Mucosa of stomach (tissue), 1 donor: ENCODE results near the gene ADAM20.

Experiments used
- H3K27me3 ChIP-seq: one replicate; pipeline ENCODE4 v1.7.0; 2013; ENCODE audit warnings: mild to moderate bottlenecking, low read length; ENCODE audit not compliant: control insufficient read depth, insufficient read depth
- H3K36me3 ChIP-seq: one replicate; pipeline ENCODE4 v1.7.0; 2013; ENCODE audit warnings: low read length; ENCODE audit not compliant: control insufficient read depth, insufficient read depth
- H3K4me1 ChIP-seq: one replicate; pipeline ENCODE4 v1.7.0; 2013; ENCODE audit warnings: mild to moderate bottlenecking, low read length; ENCODE audit not compliant: control insufficient read depth, insufficient read depth
- H3K4me3 ChIP-seq: one replicate; pipeline ENCODE4 v1.7.0; 2013; ENCODE audit warnings: low read length
- H3K9ac ChIP-seq: one replicate; pipeline ENCODE4 v1.7.0; 2013; ENCODE audit warnings: mild to moderate bottlenecking, low read length, moderate library complexity
- H3K9me3 ChIP-seq: one replicate; pipeline ENCODE4 v1.7.0; 2013; ENCODE audit warnings: mild to moderate bottlenecking, low read length, moderate library complexity; ENCODE audit not compliant: control insufficient read depth
- donor health status: Pancreatic carcinoma.

The ADAM20 gene

DNA sequence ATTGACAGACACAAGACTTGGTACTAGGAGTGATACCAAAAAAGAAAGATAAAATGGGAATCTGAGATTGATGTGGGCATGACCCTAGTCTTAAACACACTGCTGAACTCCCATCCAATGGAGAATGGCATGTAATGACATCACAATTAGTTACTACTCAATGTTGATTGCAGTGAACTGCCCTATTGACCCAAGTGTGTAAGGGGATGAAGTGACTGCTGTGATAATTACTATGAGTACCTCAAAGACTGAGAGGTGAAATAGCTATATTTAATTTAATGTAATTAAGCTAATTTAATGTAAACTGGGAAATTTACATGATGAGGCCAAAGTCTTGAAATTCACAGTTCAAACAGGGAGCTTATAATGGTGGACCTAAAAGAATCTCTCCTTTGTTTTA, at the start of gene ADAM20:
Gene ADAM20, minus strand, starts transcription at position 101 of the 400 bp plus-strand sequence. CDS start 10,247 bp downstream, outside the sequence.
- no peaks in the 10 kb centered on the region for H3K9me3 ChIP-seq
- no peaks in the 10 kb centered on the region for H3K4me1 ChIP-seq
- H3K36me3 ChIP-seq: no peaks in the 10 kb centered on the region
- H3K4me3 ChIP-seq: no peak within 1 kb of the TSS
- H3K27me3 ChIP-seq: no peaks in the 10 kb centered on the region
- H3K9ac ChIP-seq: no peak within 1 kb of the TSS

DNA sequence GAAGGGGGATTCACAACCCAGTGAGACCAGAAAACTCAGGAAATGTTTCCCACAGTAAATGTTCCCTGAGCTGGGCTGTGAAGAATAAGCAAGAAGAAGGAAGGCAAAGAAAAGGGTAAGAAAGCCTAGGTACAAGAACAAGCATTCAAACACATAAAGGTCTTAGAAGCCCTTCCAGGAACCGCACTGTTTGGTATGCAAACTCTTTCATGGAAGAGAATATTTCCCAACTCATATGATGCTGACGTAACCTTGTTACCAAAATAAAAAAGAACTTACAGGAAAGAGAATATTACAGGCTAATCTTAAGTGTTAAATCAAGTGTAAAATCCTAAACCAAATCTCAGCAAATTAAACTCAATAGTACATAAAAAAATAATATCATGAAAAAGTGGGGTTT, 42.1 kb upstream of the ADAM20 start:
- Histone ChIP-seq H3K9ac (no peak overlapping the region), H3K4me3 (no peak overlapping the region), H3K27me3 (no peaks in the 10 kb centered on the region), H3K4me1 (no peaks in the 10 kb centered on the region), H3K36me3 (no peaks in the 10 kb centered on the region), H3K9me3 (no peaks in the 10 kb centered on the region)

DNA sequence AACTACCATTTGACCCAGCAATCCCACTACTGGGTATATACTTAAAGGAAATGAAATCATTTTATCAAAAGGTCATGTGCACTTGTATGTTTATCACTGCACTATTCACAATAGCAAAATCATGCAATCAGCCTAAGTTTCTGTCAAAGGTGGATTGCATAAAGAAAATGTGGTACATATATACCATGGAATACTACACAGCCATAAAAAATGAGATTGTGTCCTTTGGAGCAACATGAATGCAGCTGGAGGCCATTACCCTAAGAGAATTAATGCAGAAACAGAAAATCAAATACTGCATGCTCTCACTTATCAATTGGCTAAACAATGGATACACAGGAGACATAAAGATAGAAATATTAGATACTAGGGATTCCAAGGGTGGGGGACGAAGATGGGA, 38.2 kb upstream of the ADAM20 start:
- Histone ChIP-seq H3K4me1 (no peaks in the 10 kb centered on the region), H3K36me3 (no peaks in the 10 kb centered on the region), H3K9me3 (no peaks in the 10 kb centered on the region), H3K9ac (no peak overlapping the region), H3K27me3 (no peaks in the 10 kb centered on the region), H3K4me3 (no peak overlapping the region)

DNA sequence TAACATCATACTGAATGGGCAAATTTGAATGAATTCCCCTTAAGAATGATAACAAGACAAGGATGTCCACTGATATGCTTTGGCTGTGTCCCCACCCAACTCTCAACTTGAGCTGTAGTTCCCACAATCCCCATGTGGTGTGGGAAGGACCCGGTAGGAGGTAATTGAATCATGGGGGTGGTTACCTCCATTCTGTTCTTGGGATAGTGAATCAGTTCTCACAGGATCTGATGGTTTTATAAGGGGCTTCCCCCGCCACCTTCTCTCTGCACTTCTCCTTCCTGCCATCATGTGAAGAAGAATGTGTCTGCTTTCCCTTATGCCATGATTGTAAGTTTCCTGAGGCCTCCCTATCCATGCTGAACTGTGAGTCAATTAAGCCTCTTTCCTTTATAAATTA, 36.3 kb upstream of the ADAM20 start:
- no peaks in the 10 kb centered on the region for H3K36me3 ChIP-seq
- no peaks in the 10 kb centered on the region for H3K9me3 ChIP-seq
- H3K4me1 ChIP-seq: no peaks in the 10 kb centered on the region
- H3K27me3 ChIP-seq: no peaks in the 10 kb centered on the region
- H3K4me3 ChIP-seq: no peak overlapping the region
- H3K9ac ChIP-seq: no peak overlapping the region

DNA sequence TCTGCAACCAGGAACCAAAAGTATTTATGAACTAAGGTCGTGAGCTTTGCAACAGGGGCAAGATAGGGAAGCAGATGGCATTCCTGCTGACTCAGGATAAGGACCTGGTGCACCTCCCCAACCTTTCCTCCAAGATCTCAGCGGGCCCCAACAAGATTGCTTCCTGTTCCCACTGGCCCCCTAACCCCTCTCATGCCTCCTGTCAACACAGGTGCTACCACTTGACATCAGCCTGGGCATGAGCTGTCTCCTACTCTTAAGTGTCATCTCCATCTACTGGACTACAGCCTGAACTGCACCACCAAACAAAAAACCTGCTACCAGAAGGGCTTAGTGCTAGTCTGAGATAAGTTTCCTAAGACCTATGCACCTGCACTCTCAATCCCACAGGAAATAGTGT, 33.0 kb upstream of the ADAM20 start:
- H3K9ac ChIP-seq: no peak overlapping the region
- no peaks in the 10 kb centered on the region for H3K9me3 ChIP-seq
- H3K36me3 ChIP-seq: no peaks in the 10 kb centered on the region
- no peaks in the 10 kb centered on the region for H3K27me3 ChIP-seq
- H3K4me1 ChIP-seq: no peaks in the 10 kb centered on the region
- no peak overlapping the region for H3K4me3 ChIP-seq

DNA sequence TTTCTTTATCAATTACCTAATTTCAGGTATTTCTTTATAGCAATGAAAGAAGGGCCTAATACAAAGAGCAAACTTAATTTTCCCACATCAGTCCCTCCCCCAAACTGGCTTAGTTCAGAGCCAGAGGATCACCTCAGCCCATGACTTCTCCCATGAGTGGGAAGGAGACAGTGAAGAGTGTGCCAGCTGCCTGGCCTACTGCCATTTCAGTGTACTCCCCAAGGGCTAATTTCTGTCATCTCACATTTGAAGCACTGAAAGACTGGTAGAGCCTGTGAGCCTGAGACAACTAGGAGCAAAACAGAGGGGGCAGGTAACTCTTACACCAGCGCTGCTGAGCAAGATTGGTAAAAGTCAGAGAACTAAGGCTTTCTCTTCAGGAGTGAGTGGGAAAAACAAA, 29.1 kb upstream of the ADAM20 start:
- no peaks in the 10 kb centered on the region for H3K9me3 ChIP-seq
- no peaks in the 10 kb centered on the region for H3K36me3 ChIP-seq
- H3K4me3 ChIP-seq: no peak overlapping the region
- no peak overlapping the region for H3K9ac ChIP-seq
- H3K27me3 ChIP-seq: no peaks in the 10 kb centered on the region
- no peaks in the 10 kb centered on the region for H3K4me1 ChIP-seq

DNA sequence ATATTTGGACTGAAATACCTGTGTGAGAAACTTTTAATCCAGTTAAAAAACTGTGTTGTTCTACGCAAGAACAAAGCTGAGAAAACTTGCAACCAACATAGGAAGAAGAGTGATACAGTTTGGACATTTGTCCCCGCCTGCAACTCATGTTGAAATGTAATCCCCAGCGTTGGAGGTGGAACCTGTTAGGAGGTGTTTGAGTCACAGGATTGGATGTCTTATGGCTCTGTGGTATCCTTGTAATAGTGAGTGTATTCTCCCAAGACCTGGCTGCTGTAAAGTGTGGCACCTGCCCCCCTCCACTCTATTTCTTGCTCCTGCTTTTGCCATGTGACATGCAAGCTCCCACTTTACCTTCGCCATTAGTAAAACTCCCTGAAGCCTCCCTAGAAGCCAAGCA, 28.6 kb upstream of the ADAM20 start:
- H3K4me1 ChIP-seq: no peaks in the 10 kb centered on the region
- no peaks in the 10 kb centered on the region for H3K36me3 ChIP-seq
- H3K4me3 ChIP-seq: no peak overlapping the region
- H3K27me3 ChIP-seq: no peaks in the 10 kb centered on the region
- no peaks in the 10 kb centered on the region for H3K9me3 ChIP-seq
- no peak overlapping the region for H3K9ac ChIP-seq

DNA sequence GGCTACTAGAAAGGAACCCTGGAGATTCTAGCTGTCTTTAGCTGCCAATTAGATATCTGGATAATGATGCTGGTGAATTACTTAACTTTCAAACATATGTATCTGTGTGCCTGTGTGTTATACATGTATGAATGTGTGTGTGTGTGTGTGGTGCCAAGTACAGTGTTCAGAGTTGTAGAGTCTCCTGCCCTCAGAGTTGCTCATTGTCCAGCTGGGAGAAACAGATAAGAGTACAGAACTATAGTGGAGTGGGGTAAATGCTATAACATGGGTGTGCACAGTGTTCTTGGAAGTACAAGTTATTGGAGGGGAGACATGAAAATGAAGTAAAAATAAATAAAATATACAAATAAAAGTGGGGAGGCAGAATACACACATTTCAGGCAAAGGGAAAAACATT, 23.6 kb upstream of the ADAM20 start:
- no peak overlapping the region for H3K9ac ChIP-seq
- no peaks in the 10 kb centered on the region for H3K27me3 ChIP-seq
- no peak overlapping the region for H3K4me3 ChIP-seq
- H3K4me1 ChIP-seq: no peaks in the 10 kb centered on the region
- H3K36me3 ChIP-seq: no peaks in the 10 kb centered on the region
- H3K9me3 ChIP-seq: no peaks in the 10 kb centered on the region

DNA sequence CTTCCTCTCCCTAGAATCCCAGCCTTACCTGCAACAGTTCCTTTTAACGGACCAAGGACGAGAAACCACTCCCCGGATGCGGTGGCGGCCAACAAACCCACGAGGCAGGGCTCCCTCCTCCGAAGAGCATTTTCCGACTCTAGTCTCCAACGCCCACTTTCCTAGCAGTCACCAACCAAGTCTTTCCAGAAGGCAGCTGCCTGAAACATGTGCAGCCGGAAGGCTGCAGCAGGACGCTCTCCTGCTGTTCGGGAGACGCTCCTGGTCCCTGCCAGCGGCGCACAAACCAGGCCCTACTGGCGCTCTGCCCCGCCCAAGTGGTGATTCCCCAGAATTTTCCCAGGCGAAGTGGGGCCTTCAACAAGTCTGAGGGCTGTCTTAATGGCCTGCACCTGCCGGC, 21.1 kb upstream of the ADAM20 start:
- Histone ChIP-seq H3K9me3 (no peaks in the 10 kb centered on the region), H3K9ac (no peak overlapping the region), H3K4me1 (no peaks in the 10 kb centered on the region), H3K27me3 (no peaks in the 10 kb centered on the region), H3K4me3 (no peak overlapping the region), H3K36me3 (no peaks in the 10 kb centered on the region)

DNA sequence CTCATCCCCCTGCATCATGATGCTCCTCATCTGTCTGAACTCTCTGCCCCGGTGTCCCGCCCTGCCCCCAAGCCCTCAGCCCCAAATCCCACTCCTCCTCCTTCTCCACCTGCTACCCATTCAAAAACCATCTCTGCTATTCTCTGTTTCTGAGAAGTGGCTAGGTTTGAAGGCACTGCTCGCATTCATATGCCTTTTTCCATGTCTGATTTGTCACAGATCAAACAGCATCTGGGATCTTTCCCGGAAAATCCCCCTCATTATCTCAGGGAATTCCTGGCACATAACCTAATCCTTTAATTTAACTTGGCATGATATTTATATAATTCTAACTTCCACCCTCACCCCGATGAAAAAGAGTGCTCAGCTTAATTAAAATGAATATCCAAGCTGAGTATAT, 3.3 kb upstream of the ADAM20 start:
- Histone ChIP-seq H3K9ac (no peak overlapping the region), H3K27me3 (no peaks in the 10 kb centered on the region), H3K36me3 (no peaks in the 10 kb centered on the region), H3K4me3 (no peak overlapping the region), H3K4me1 (no peaks in the 10 kb centered on the region), H3K9me3 (no peaks in the 10 kb centered on the region)

DNA sequence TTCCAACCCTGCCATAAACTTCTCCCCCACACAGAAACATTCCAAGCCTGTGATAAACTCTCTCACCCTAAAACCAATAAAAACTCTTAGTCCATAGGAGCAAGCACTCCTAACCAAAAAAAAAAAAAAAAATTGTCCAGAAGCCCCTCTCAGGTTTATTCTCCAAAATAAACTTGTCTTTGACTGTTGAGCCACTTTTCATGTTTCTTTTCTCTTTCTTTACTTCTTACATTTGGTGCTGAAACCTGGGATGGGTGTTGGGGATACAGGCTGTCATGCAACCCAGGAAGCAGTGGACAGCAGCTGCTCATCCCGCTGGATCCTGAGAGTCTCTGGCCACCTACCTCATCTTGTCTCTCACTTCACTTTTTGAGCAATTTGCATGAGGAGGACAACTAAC, 2.0 kb upstream of the ADAM20 start:
- Histone ChIP-seq H3K9me3 (no peaks in the 10 kb centered on the region), H3K36me3 (no peaks in the 10 kb centered on the region), H3K4me3 (no peak overlapping the region), H3K4me1 (no peaks in the 10 kb centered on the region), H3K9ac (no peak overlapping the region), H3K27me3 (no peaks in the 10 kb centered on the region)

DNA sequence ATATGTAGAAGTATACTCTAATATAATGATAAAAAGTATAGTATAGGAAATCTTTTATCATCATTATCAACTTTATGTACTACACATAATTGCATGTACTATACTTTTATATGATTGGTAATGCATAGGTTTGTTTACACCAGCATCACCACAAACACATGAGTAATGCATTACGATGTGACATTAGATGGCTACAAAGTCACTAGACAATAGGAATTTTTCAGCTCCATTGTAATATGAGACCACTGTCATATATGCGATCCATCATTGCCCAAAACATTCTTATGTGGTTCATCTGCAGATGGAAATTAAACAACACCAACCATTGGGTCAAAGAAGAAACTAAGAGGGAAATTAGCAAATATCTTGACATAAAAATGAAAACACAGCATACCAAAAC, 4.4 kb downstream of the ADAM20 start:
- Histone ChIP-seq H3K9me3 (no peaks in the 10 kb centered on the region), H3K9ac (no peak overlapping the region), H3K36me3 (no peaks in the 10 kb centered on the region), H3K4me3 (no peak overlapping the region), H3K27me3 (no peaks in the 10 kb centered on the region), H3K4me1 (no peaks in the 10 kb centered on the region)

DNA sequence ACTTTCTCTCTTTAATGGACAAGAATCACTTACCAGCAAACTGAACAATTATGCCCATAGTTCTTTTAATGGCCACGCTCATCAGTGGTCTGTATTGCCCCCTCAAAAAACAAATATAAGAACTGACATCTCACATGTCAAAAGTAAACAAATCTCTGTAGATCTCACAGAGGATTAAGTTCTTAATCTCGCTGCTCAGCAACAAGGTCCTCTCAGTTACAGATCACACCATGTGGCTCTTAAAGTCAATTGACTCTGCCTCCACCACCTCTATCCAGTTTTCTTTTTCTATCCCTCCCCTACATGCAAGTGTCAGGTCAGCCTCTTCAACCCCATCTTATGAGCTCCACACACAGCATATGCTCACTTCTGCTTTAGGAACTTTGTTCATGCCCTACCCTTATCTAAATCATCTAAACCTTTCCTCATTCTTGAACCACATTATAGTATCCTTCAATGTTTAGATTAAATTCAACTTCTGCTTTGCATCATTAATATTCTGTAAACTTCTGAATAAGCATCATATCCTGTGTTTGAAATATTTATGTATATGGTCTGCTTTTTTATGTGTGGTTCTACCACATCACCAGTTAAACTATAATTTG, 7.2 kb downstream of the ADAM20 start:
- H3K36me3 ChIP-seq: no peaks in the 10 kb centered on the region
- no peak overlapping the region for H3K4me3 ChIP-seq
- no peaks in the 10 kb centered on the region for H3K9me3 ChIP-seq
- no peaks in the 10 kb centered on the region for H3K27me3 ChIP-seq
- H3K9ac ChIP-seq: no peak overlapping the region
- H3K4me1 ChIP-seq: no peaks in the 10 kb centered on the region
